ENCODE results near the gene KIF19. TPM values are rescaled to one million over a fixed set of nuclear protein-coding genes. Genes with fewer than 3 reads are reported as not detected.

The KIF19 gene
- total RNA-seq, 1 donor from 2014 or later: 0.23 TPM

- Histone ChIP-seq H3K4me1 (no peaks in the 10 kb centered on the region), H3K27ac (no peak overlapping the region), H3K4me3 (no peak overlapping the region), H3K27me3 (no peaks in the 10 kb centered on the region), H3K9me3 (no peaks in the 10 kb centered on the region), H3K36me3 (no peaks in the 10 kb centered on the region)
- DNase-seq (no peak), ATAC-seq (no peak)
- intact Hi-C loops (cut with DNase I): no loop called here
- TF ChIP-seq CTCF (IDR thresholded peaks at IDR 0.05): no peak
Measured at GRCh38 chr17:74290340-74290739, 35.7 kb upstream of the KIF19 start.

GRCh38 chr17:74292495-74292894 lies 33.5 kb upstream of the KIF19 start:
- no peaks in the 10 kb centered on the region for H3K9me3 ChIP-seq
- H3K27me3 ChIP-seq: no peaks in the 10 kb centered on the region
- no peak overlapping the region for H3K27ac ChIP-seq
- TF ChIP-seq CTCF (IDR thresholded peaks at IDR 0.05): no peak
- ATAC-seq: no peak
- intact Hi-C loops (cut with DNase I): no loop called here
- no peaks in the 10 kb centered on the region for H3K4me1 ChIP-seq
- no peaks in the 10 kb centered on the region for H3K36me3 ChIP-seq
- no peak for DNase-seq
- no peak overlapping the region for H3K4me3 ChIP-seq

GRCh38 chr17:74295625-74296547 lies 30.1 kb upstream of the KIF19 start:
- Histone ChIP-seq H3K36me3 (no peaks in the 10 kb centered on the region), H3K27ac (no peak overlapping the region), H3K4me3 (no peak overlapping the region), H3K4me1 (no peaks in the 10 kb centered on the region), H3K9me3 (no peaks in the 10 kb centered on the region), H3K27me3 (peaks cover 13% of the 10 kb centered on the region)
- intact Hi-C loops (cut with DNase I): loop anchor here (5.0 kb wide), 1 partner anchor 84 kb away; the partner anchor contains the start of gene TTYH2
- DNase-seq: no peak
- peak; percentile 49 for ATAC-seq
- no peak for TF ChIP-seq CTCF (IDR thresholded peaks at IDR 0.05)

GRCh38 chr17:74296548-74296936 lies 29.5 kb upstream of the KIF19 start:
- no peak for DNase-seq
- Histone ChIP-seq H3K9me3 (no peaks in the 10 kb centered on the region), H3K27ac (no peak overlapping the region), H3K4me3 (no peak overlapping the region), H3K27me3 (peaks cover 15% of the 10 kb centered on the region), H3K36me3 (no peaks in the 10 kb centered on the region), H3K4me1 (no peaks in the 10 kb centered on the region)
- intact Hi-C loops (cut with DNase I): loop anchor here (5.0 kb wide), 1 partner anchor 84 kb away; the partner anchor contains the start of gene TTYH2
- TF ChIP-seq CTCF (IDR thresholded peaks at IDR 0.05): peak; percentile 58
- peak; percentile 82 for ATAC-seq

- no peak for DNase-seq
- Histone ChIP-seq H3K4me3 (no peak overlapping the region), H3K9me3 (no peaks in the 10 kb centered on the region), H3K4me1 (no peaks in the 10 kb centered on the region), H3K36me3 (no peaks in the 10 kb centered on the region), H3K27me3 (peaks cover 15% of the 10 kb centered on the region), H3K27ac (no peak overlapping the region)
- no peak for TF ChIP-seq CTCF (IDR thresholded peaks at IDR 0.05)
- no peak for ATAC-seq
- intact Hi-C loops (cut with DNase I): loop anchor here (5.0 kb wide), 1 partner anchor 86 kb away; the partner anchor contains the start of gene TTYH2
Measured at GRCh38 chr17:74297941-74298340, 28.1 kb upstream of the KIF19 start.
